GM12872 (cell line): ENCODE data around the gene FEM1C.

Source experiments
- CTCF ChIP-seq: IDR thresholded peaks from 3 replicates; pipeline ENCODE4 v1.5.1; 2011; ENCODE audit warnings: low read depth, mild to moderate bottlenecking, low read length, moderate library complexity; ENCODE audit not compliant: insufficient read depth

The FEM1C gene

DNA sequence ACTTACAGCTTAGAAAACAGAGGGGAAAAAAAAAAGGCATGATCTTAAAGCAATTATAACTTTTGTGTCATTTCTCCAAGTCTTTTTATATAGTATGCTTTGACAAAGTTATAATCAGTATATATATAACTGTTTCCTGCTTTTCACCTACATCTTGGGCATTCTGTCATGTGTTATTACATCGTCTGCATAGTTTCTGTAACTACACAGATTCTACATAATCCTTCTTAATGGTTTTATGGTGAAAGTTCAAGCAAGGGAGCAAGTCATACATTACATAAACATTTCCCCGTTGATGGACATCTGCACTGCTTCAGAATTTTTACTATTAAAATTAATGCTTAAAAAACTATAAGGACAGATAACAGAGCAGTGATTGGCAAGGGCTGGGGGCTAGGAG lies 12.1 kb downstream of the FEM1C start:
- TF ChIP-seq CTCF, result no peak

- TF ChIP-seq CTCF, result no peak
Observed at GRCh38 chr5:115531787-115532367, 12.7 kb downstream of the FEM1C start.

GRCh38 chr5:115531380-115531779 lies 13.2 kb downstream of the FEM1C start:
- no peak for TF ChIP-seq CTCF

GRCh38 chr5:115530426-115530825 lies 14.1 kb downstream of the FEM1C start:
- TF ChIP-seq CTCF, result no peak

DNA sequence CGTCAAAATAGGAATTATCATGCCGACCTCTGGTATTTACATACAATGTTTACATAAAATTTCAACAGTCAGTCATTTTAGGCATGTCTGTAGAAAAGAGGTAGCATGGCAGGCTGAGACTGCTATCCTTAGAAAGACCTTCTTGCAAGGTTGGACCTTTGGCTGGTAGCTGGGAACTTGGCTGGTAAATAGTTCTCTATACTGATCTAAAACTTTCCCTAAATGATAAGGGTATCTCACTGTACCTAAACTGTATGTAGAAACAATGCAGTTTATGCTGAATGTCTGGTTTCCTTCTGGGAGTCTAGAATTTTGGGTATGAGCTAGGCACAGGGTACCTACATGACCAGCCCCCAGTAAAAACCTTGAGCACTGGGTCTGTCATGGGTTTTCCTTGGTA lies 18.0 kb downstream of the FEM1C start:
- TF ChIP-seq CTCF, result no peak

- no peak for TF ChIP-seq CTCF
Observed at GRCh38 chr5:115524199-115524847, 20.3 kb downstream of the FEM1C start.

DNA sequence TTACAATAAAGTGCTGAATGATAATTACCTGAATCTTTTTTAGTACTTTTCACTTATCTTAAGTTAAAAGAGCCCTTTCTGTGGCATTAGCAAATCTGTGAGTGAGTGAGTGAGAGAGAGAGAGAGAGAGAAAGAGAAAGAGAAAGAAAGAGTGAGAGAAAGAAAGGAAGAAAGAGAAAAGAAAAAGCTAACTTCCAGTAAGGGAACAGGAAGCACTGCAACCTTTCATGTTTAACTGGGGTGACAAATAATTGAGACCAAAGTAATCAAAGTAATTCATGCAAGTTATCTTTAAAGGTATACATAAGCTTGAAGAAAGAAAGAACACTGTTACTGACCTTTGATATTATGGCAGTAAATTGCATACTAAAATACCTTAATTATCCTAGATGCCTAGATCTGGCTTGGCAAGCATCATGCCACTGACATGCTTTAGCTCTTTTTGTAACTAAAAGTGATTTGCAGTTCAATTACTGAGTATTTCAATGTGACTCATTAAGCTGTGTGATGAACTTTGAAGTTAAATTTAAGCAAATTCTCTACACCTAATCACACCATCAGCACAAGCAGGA lies 21.7 kb downstream of the FEM1C start:
- TF ChIP-seq CTCF, result no peak
